Ascending aorta (tissue), 2 donors: ENCODE data around the gene ATXN7L1. TPM values are rescaled to one million over a fixed set of nuclear protein-coding genes. Genes with fewer than 3 reads are reported as not detected.

Experiments used
- DNase-seq, 2 donors: peaks; one replicate each; pipeline ENCODE4 v3.0.0-alpha.2; 2019; ENCODE audit warnings: low spot score in 2 of 2
- H3K27ac ChIP-seq, 2 donors: fragments of 200-600 bp; sonication (generic); one replicate each; pipeline ENCODE4 v1.5.1; 2016 to 2017; ENCODE audit warnings: mild to moderate bottlenecking in 1 of 2
- H3K27me3 ChIP-seq: fragments of 200-600 bp; sonication (generic); one replicate; pipeline ENCODE4 v1.5.1; 2017
- H3K36me3 ChIP-seq, 2 donors: fragments of 200-600 bp; sonication (generic); one replicate each; pipeline ENCODE4 v1.5.1; 2016
- H3K4me1 ChIP-seq, 2 donors: fragments of 200-600 bp; sonication (generic); one replicate each; pipeline ENCODE4 v1.5.1; 2016 to 2017; ENCODE audit warnings: mild to moderate bottlenecking in 1 of 2
- H3K4me3 ChIP-seq, 2 donors: fragments of 200-600 bp; sonication (generic); one replicate each; pipeline ENCODE4 v1.5.1; 2016 to 2017; ENCODE audit warnings: mild to moderate bottlenecking in 1 of 2
- H3K9me3 ChIP-seq, 2 donors: fragments of 200-600 bp; sonication (generic); one replicate each; pipeline ENCODE4 v1.5.1; 2016
- CTCF ChIP-seq, 3 experiments: fragments of 200-600 bp in 2 of 3; fragments of 450-650 bp in 1 of 3; sonication (generic) in 2 of 3; IDR thresholded peaks; one replicate each; pipeline ENCODE4 v1.5.1; 2016 to 2019; ENCODE audit warnings: antibody characterized with exemption in 3 of 3, mild to moderate bottlenecking in 1 of 3, moderate library complexity in 1 of 3
- intact Hi-C: fragments of 100-400 bp; cut with DNase I; formaldehyde crosslinking; loops from one replicate; pipeline ENCODE4 v1.15.1; 2023
- total RNA-seq: library from RNA; depleted of rRNA; stranded (reverse); fragments of >200 nt; gene quantifications from one replicate; pipeline ENCODE4 v1.1.0, GENCODE V29; 2016

The ATXN7L1 gene
- total RNA-seq, 1 donor from 2014 or later = 7.5 TPM

- Histone ChIP-seq H3K4me1 (no peaks in the 10 kb centered on the region), H3K27me3 (no peaks in the 10 kb centered on the region), H3K9me3 (no peaks in the 10 kb centered on the region), H3K4me3 (no peak overlapping the region), H3K27ac (no peak overlapping the region), H3K36me3 (peaks cover 0 to under 1% of the 10 kb centered on the region in 2 donors)
- DNase-seq = no peak
- intact Hi-C loops = no loop called here
- TF ChIP-seq CTCF (IDR thresholded peaks at IDR 0.05) = no peak
These were observed 99.2 kb downstream of the ATXN7L1 start for GRCh38 chr7:105776986-105777910.

- Histone ChIP-seq H3K27me3 (no peaks in the 10 kb centered on the region), H3K4me1 (no peaks in the 10 kb centered on the region), H3K4me3 (no peak overlapping the region), H3K27ac (no peak overlapping the region), H3K36me3 (peaks cover 0 to 2% of the 10 kb centered on the region in 2 donors), H3K9me3 (no peaks in the 10 kb centered on the region)
- peak in 1 of 2 donors; percentile 75 for DNase-seq
- intact Hi-C loops = no loop called here
- TF ChIP-seq CTCF (IDR thresholded peaks at IDR 0.05) = no peak
These were observed 100.2 kb downstream of the ATXN7L1 start for GRCh38 chr7:105776068-105776790.

GRCh38 chr7:105775580-105775979 lies 100.8 kb downstream of the ATXN7L1 start:
- Histone ChIP-seq H3K9me3 (no peaks in the 10 kb centered on the region), H3K4me3 (no peak overlapping the region), H3K36me3 (peaks cover 0 to 2% of the 10 kb centered on the region in 2 donors), H3K27me3 (no peaks in the 10 kb centered on the region), H3K27ac (no peak overlapping the region), H3K4me1 (no peaks in the 10 kb centered on the region)
- intact Hi-C loops = no loop called here
- no peak for TF ChIP-seq CTCF (IDR thresholded peaks at IDR 0.05)
- no peak for DNase-seq

GRCh38 chr7:105773030-105773460 lies 103.4 kb downstream of the ATXN7L1 start:
- H3K27ac ChIP-seq = no peak overlapping the region
- intact Hi-C loops = no loop called here

More at GRCh38 chr7:105773030-105773460, 103.4 kb downstream of the ATXN7L1 start:
- Histone ChIP-seq H3K36me3 (peaks cover 0 to 2% of the 10 kb centered on the region in 2 donors), H3K9me3 (no peaks in the 10 kb centered on the region), H3K27me3 (no peaks in the 10 kb centered on the region), H3K4me3 (no peak overlapping the region), H3K4me1 (no peaks in the 10 kb centered on the region)
- DNase-seq = no peak
- no peak for TF ChIP-seq CTCF (IDR thresholded peaks at IDR 0.05)
